ENCODE data around the gene ABCG1. TPM values are rescaled to one million over a fixed set of nuclear protein-coding genes. Genes with fewer than 3 reads are reported as not detected.

ABCG1 gene
- total and polyA plus RNA-seq, 2 donors (not counting 1 experiment from before 2014, with no cell fraction given) = under 0.01 to 0.12 TPM

GRCh38 chr21:42269386-42269785, 50.4 kb downstream of the ABCG1 start:
- no peak for DNase-seq (ENCODE audit: low read depth in 2 of 2)

GRCh38 chr21:42271065-42271464, 52.1 kb downstream of the ABCG1 start:
- no peak for DNase-seq (ENCODE audit: low read depth in 2 of 2)
- no peaks in the 10 kb centered on the region for H3K9me3 ChIP-seq (ENCODE audit: control insufficient read depth, insufficient read depth, low read depth, low read length)
- no peak overlapping the region for H3K27ac ChIP-seq (ENCODE audit: insufficient read depth, low read length)
- no peaks in the 10 kb centered on the region for H3K4me1 ChIP-seq (ENCODE audit: control insufficient read depth, extremely low read depth, insufficient read depth, low read length)
- H2AFZ ChIP-seq (ENCODE audit: low read length) = no peak overlapping the region
- no peaks in the 10 kb centered on the region for H3K79me2 ChIP-seq (ENCODE audit: control insufficient read depth, insufficient read depth, low read length)
- no peak overlapping the region for H3K4me3 ChIP-seq (replicated peaks in 1 of 4; ENCODE audit: control extremely low read depth in 1 of 4, insufficient read depth in 1 of 4, low read depth in 3 of 4, low read length in 4 of 4)
- H3K27me3 ChIP-seq (ENCODE audit: control insufficient read depth, insufficient read depth, low read length) = no peaks in the 10 kb centered on the region
- H3K9ac ChIP-seq (ENCODE audit: insufficient read depth, low read length) = no peak overlapping the region
- H4K20me1 ChIP-seq (ENCODE audit: control insufficient read depth, extremely low read depth, insufficient read depth, low read length) = no peaks in the 10 kb centered on the region
- no peak overlapping the region for H3K4me2 ChIP-seq (ENCODE audit: extremely low read depth, insufficient read depth, low read length)
- no peaks in the 10 kb centered on the region for H3K36me3 ChIP-seq (ENCODE audit: control insufficient read depth, insufficient read depth, low read length)
- TF ChIP-seq EZH2 (IDR thresholded peaks at IDR 0.05; ENCODE audit: low read length, missing control alignments) = no peak
- TF ChIP-seq CTCF (conservative IDR thresholded peaks at IDR 0.05 in 1 of 2, IDR thresholded peaks at IDR 0.05 in 1 of 2; ENCODE audit: low read depth in 1 of 2, low read length in 2 of 2) = no peak

More at GRCh38 chr21:42269386-42269785, 50.4 kb downstream of the ABCG1 start:
- H3K4me2 ChIP-seq (ENCODE audit: extremely low read depth, insufficient read depth, low read length) = no peak overlapping the region
- no peaks in the 10 kb centered on the region for H3K27me3 ChIP-seq (ENCODE audit: control insufficient read depth, insufficient read depth, low read length)
- TF ChIP-seq EZH2 (IDR thresholded peaks at IDR 0.05; ENCODE audit: low read length, missing control alignments) (no peak), CTCF (conservative IDR thresholded peaks at IDR 0.05 in 1 of 2, IDR thresholded peaks at IDR 0.05 in 1 of 2; ENCODE audit: low read depth in 1 of 2, low read length in 2 of 2) (no peak)
- H3K9ac ChIP-seq (ENCODE audit: insufficient read depth, low read length) = no peak overlapping the region
- no peaks in the 10 kb centered on the region for H3K79me2 ChIP-seq (ENCODE audit: control insufficient read depth, insufficient read depth, low read length)
- no peaks in the 10 kb centered on the region for H4K20me1 ChIP-seq (ENCODE audit: control insufficient read depth, extremely low read depth, insufficient read depth, low read length)
- H3K4me3 ChIP-seq (replicated peaks in 1 of 4; ENCODE audit: control extremely low read depth in 1 of 4, insufficient read depth in 1 of 4, low read depth in 3 of 4, low read length in 4 of 4) = no peak overlapping the region
- H3K9me3 ChIP-seq (ENCODE audit: control insufficient read depth, insufficient read depth, low read depth, low read length) = no peaks in the 10 kb centered on the region
- H2AFZ ChIP-seq (ENCODE audit: low read length) = no peak overlapping the region
- no peaks in the 10 kb centered on the region for H3K36me3 ChIP-seq (ENCODE audit: control insufficient read depth, insufficient read depth, low read length)
- no peak overlapping the region for H3K27ac ChIP-seq (ENCODE audit: insufficient read depth, low read length)
- no peaks in the 10 kb centered on the region for H3K4me1 ChIP-seq (ENCODE audit: control insufficient read depth, extremely low read depth, insufficient read depth, low read length)

- H4K20me1 ChIP-seq (ENCODE audit: control insufficient read depth, extremely low read depth, insufficient read depth, low read length) = no peaks in the 10 kb centered on the region
- no peak overlapping the region for H3K9ac ChIP-seq (ENCODE audit: insufficient read depth, low read length)
- H3K4me3 ChIP-seq (replicated peaks in 1 of 4; ENCODE audit: control extremely low read depth in 1 of 4, insufficient read depth in 1 of 4, low read depth in 3 of 4, low read length in 4 of 4) = no peak overlapping the region
- no peak for TF ChIP-seq EZH2 (IDR thresholded peaks at IDR 0.05; ENCODE audit: low read length, missing control alignments)
- TF ChIP-seq CTCF (conservative IDR thresholded peaks at IDR 0.05 in 1 of 2, IDR thresholded peaks at IDR 0.05 in 1 of 2; ENCODE audit: low read depth in 1 of 2, low read length in 2 of 2) = no peak
- no peak overlapping the region for H2AFZ ChIP-seq (ENCODE audit: low read length)
- H3K27ac ChIP-seq (ENCODE audit: insufficient read depth, low read length) = no peak overlapping the region
- no peaks in the 10 kb centered on the region for H3K27me3 ChIP-seq (ENCODE audit: control insufficient read depth, insufficient read depth, low read length)
- H3K36me3 ChIP-seq (ENCODE audit: control insufficient read depth, insufficient read depth, low read length) = no peaks in the 10 kb centered on the region
- DNase-seq (ENCODE audit: low read depth in 2 of 2) = no peak
- H3K4me1 ChIP-seq (ENCODE audit: control insufficient read depth, extremely low read depth, insufficient read depth, low read length) = no peaks in the 10 kb centered on the region
- H3K4me2 ChIP-seq (ENCODE audit: extremely low read depth, insufficient read depth, low read length) = no peak overlapping the region
- no peaks in the 10 kb centered on the region for H3K79me2 ChIP-seq (ENCODE audit: control insufficient read depth, insufficient read depth, low read length)
- H3K9me3 ChIP-seq (ENCODE audit: control insufficient read depth, insufficient read depth, low read depth, low read length) = no peaks in the 10 kb centered on the region
These were observed 53.4 kb downstream of the ABCG1 start for GRCh38 chr21:42272109-42272962.
